Activated CD4-positive, alpha-beta T cell treated with anti-CD3 and anti-CD28 coated beads, Interleukin-2, amount 50 U/mL, for 16 hours (primary cell): Measurements from ENCODE around the gene ARHGAP40.

ENCODE experiments used
- DNase-seq: peaks from one replicate; pipeline ENCODE4 v3.0.0-alpha.2; 2020

Gene ARHGAP40

GRCh38 chr20:38601216-38602184, at the start of gene ARHGAP40:
Gene ARHGAP40, plus strand, starts transcription at chr20:38601809.
- peak; percentile 5 for DNase-seq

- no peak for DNase-seq
Observed at GRCh38 chr20:38554986-38555385, 46.6 kb upstream of the ARHGAP40 start.

- DNase-seq, result no peak
Observed at GRCh38 chr20:38555395-38555794, 46.2 kb upstream of the ARHGAP40 start.

- DNase-seq, result no peak
Observed at GRCh38 chr20:38557174-38557573, 44.4 kb upstream of the ARHGAP40 start.

- no peak for DNase-seq
Observed at GRCh38 chr20:38558596-38559360, 42.8 kb upstream of the ARHGAP40 start.

- no peak for DNase-seq
Observed at GRCh38 chr20:38559764-38560163, 41.8 kb upstream of the ARHGAP40 start.

- DNase-seq, result no peak
Observed at GRCh38 chr20:38563802-38564431, 37.7 kb upstream of the ARHGAP40 start.

GRCh38 chr20:38564680-38565079, 36.9 kb upstream of the ARHGAP40 start:
- DNase-seq, result no peak

GRCh38 chr20:38566036-38566598, 35.5 kb upstream of the ARHGAP40 start:
- DNase-seq, result no peak

GRCh38 chr20:38569747-38570525, 31.7 kb upstream of the ARHGAP40 start:
- DNase-seq, result no peak

GRCh38 chr20:38573413-38573812, 28.2 kb upstream of the ARHGAP40 start:
- no peak for DNase-seq

- DNase-seq, result no peak
Observed at GRCh38 chr20:38579219-38579910, 22.2 kb upstream of the ARHGAP40 start.

- no peak for DNase-seq
Observed at GRCh38 chr20:38579921-38580320, 21.7 kb upstream of the ARHGAP40 start.

GRCh38 chr20:38581013-38581412, 20.6 kb upstream of the ARHGAP40 start, which contains the start of gene ADIG:
Gene ADIG, plus strand, starts transcription at chr20:38581197. Its CDS starts 54 bp downstream, at chr20:38581251.
- no peak for DNase-seq

- no peak for DNase-seq
Observed at GRCh38 chr20:38581830-38582358, 19.7 kb upstream of the ARHGAP40 start.

GRCh38 chr20:38583306-38583705, 18.3 kb upstream of the ARHGAP40 start:
- DNase-seq, result no peak

- DNase-seq, result no peak
Observed at GRCh38 chr20:38584099-38584763, 17.4 kb upstream of the ARHGAP40 start.

GRCh38 chr20:38585404-38586180, 16.0 kb upstream of the ARHGAP40 start:
- DNase-seq, result no peak

- no peak for DNase-seq
Observed at GRCh38 chr20:38586181-38586525, 15.5 kb upstream of the ARHGAP40 start.

- DNase-seq, result no peak
Observed at GRCh38 chr20:38588303-38588702, 13.3 kb upstream of the ARHGAP40 start.
